Pancreas (tissue), 10 donors: ENCODE data around the gene MUC5AC. TPM values are rescaled to one million over a fixed set of nuclear protein-coding genes. Genes with fewer than 3 reads are reported as not detected.
A peak's percentile ranks its signal among the peaks of the same experiment; 100 is the strongest.
"Not testable (repeated sequence)": the region's sequence is repeated elsewhere in the genome, so short reads cannot be mapped to it uniquely, and the experiment has no call there.

ENCODE experiments used
- ATAC-seq, 4 donors: fragments of 200-7000 bp; cut with Tn5 transposase; one replicate each; pipeline versions ENCODE4 v1.8.0 to v1.9.1; 2020; ENCODE audit warnings: mild to moderate bottlenecking in 4 of 4, moderate library complexity in 4 of 4
- DNase-seq, 6 donors: peaks; one replicate each; pipeline ENCODE4 v3.0.0-alpha.2; 2020
- FAIRE-seq: peaks from 2 replicates; lab custom pipeline; 2012; peaks lifted over from hg19 to GRCh38; lab: Jason Lieb, UNC
- H3K27ac ChIP-seq, 4 donors: fragments of 200-600 bp; sonication (generic); 1 replicate in 3 of 4; 2 replicates in 1 of 4; pipeline versions ENCODE4 v1.5.0 to v1.8.0; 2020
- H3K27me3 ChIP-seq, 4 donors: fragments of 200-600 bp; one replicate each; pipeline ENCODE4 v1.8.0; 2021
- H3K36me3 ChIP-seq, 3 donors: fragments of 200-600 bp; sonication (generic) in 1 of 3; one replicate each; pipeline versions ENCODE4 v1.5.0 to v1.8.0; 2020 to 2021
- H3K4me1 ChIP-seq, 3 donors: fragments of 200-600 bp; one replicate each; pipeline ENCODE4 v1.8.0; 2021
- H3K4me3 ChIP-seq, 4 donors: fragments of 200-600 bp; sonication (generic) in 2 of 4; one replicate each; pipeline versions ENCODE4 v1.5.0 to v1.8.0; 2020 to 2021
- H3K9me3 ChIP-seq, 4 donors: fragments of 200-600 bp; one replicate each; pipeline ENCODE4 v1.8.0; 2021
- WGBS, 2 donors: extraction: QIAGEN DNeasy Blood & Tissue Kit; methylation state at CpG; one replicate each; pipeline ENCODE4 v1.1.7; 2013; 5-methylcytosine and 5-hydroxymethylcytosine counted together
- intact Hi-C, 3 donors: fragments of 100-400 bp; cut with DNase I; formaldehyde crosslinking; loops; one replicate each; pipeline versions ENCODE4 v1.11.1 to v1.14.2; 2022
- polyA plus RNA-seq, 2 donors: library from polyadenylated mRNA; stranded (reverse); fragments of 200-250 nt; gene quantifications; one replicate each; pipeline ENCODE4 v1.2.3, GENCODE V29; 2013
- total RNA-seq, 6 donors: library from RNA; stranded (reverse); fragmentation: NEBNext Ultra II Directional in 4 of 6; extraction: Animal tissue kit (Norgen Biotek cat#: 25700) in 4 of 6; gene quantifications; one replicate each; pipeline versions ENCODE4 v1.2.1 to v1.2.4, GENCODE V29; 2021 to 2023
- donor health status: healthy with polysubstance abuse.
- donor health status: DM: no; HTN: no; CAD: no; lungs with moderate emphysema.
- donor health status: DM: no; HTN: no; CAD: no.
- donor health status: control.
- donor health status: control.
- donor health status: Bipolar disorder and iron deficiency.
- donor health status: DM: yes; HTN: yes; CAD: no.
- donor health status: DM: no; HTN: no; CAD: no.
- donor health status: DM: no; HTN: no; CAD: no.
- donor health status: DM: yes; HTN: yes; CAD: no.

The MUC5AC gene
- total and polyA plus RNA-seq, 8 donors: 0.02 to 4.2 (median 0.04) TPM; not detected in 5

GRCh38 chr11:1244557-1244956 lies 86.8 kb downstream of the MUC5AC start:
- DNase-seq: peak in 1 of 6 donors; percentile 64
- 92% methylated on average over 9 of the region's 9 CpGs for WGBS, 2 donors
- FAIRE-seq, intact Hi-C loops, H3K4me1 ChIP-seq, H3K36me3 ChIP-seq, H3K9me3 ChIP-seq, H3K27me3 ChIP-seq, ATAC-seq, H3K4me3 ChIP-seq, H3K27ac ChIP-seq: not testable (repeated sequence)

DNA sequence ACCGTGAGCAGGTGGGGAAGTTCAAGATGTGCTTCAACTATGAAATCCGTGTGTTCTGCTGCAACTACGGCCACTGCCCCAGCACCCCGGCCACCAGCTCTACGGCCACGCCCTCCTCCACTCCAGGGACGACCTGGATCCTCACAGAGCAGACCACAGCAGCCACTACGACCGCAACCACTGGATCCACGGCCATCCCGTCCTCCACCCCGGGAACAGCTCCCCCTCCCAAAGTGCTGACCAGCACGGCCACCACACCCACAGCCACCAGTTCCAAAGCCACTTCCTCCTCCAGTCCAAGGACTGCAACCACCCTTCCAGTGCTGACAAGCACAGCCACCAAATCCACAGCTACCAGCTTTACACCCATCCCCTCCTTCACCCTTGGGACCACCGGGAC lies 88.0 kb downstream of the MUC5AC start:
- H3K9me3 ChIP-seq, H3K27me3 ChIP-seq: not testable (repeated sequence)

GRCh38 chr11:1246301-1246700 lies 88.5 kb downstream of the MUC5AC start:
- H3K9me3 ChIP-seq, intact Hi-C loops, H3K4me3 ChIP-seq, H3K36me3 ChIP-seq, H3K27ac ChIP-seq, H3K27me3 ChIP-seq, FAIRE-seq, H3K4me1 ChIP-seq, ATAC-seq: not testable (repeated sequence)
- peak in 1 of 6 donors; percentile 41 for DNase-seq
- WGBS, 2 donors: 88 to 89% methylated on average over 12 to 14 of the region's 14 CpGs

More for the DNA sequence above, 88.0 kb downstream of the MUC5AC start:
- FAIRE-seq, H3K4me1 ChIP-seq, H3K4me3 ChIP-seq, intact Hi-C loops, ATAC-seq, H3K27ac ChIP-seq, H3K36me3 ChIP-seq: not testable (repeated sequence)
- 87 to 95% methylated on average over 12 to 13 of the region's 14 CpGs for WGBS, 2 donors
- peak in 1 of 6 donors; percentile 42 for DNase-seq

DNA sequence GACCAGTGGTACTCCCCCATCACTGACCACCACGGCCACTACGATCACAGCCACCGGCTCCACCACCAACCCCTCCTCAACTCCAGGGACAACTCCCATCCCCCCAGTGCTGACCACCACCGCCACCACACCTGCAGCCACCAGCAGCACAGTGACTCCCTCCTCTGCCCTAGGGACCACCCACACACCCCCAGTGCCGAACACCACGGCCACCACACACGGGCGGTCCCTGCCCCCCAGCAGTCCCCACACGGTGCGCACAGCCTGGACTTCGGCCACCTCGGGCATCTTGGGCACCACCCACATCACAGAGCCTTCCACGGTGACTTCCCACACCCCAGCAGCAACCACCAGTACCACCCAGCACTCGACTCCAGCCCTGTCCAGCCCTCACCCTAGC lies 89.3 kb downstream of the MUC5AC start:
- ATAC-seq, H3K36me3 ChIP-seq, H3K4me3 ChIP-seq, H3K4me1 ChIP-seq, H3K27ac ChIP-seq, H3K9me3 ChIP-seq, H3K27me3 ChIP-seq, FAIRE-seq, intact Hi-C loops: not testable (repeated sequence)
- peak in 1 of 6 donors; percentile 27 for DNase-seq
- WGBS, 2 donors: 83 to 89% methylated on average over 3 to 14 of the region's 14 CpGs

DNA sequence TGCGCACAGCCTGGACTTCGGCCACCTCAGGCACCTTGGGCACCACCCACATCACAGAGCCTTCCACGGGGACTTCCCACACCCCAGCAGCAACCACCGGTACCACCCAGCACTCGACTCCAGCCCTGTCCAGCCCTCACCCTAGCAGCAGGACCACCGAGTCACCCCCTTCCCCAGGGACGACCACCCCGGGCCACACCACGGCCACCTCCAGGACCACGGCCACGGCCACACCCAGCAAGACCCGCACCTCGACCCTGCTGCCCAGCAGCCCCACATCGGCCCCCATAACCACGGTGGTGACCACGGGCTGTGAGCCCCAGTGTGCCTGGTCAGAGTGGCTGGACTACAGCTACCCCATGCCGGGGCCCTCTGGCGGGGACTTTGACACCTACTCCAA lies 91.2 kb downstream of the MUC5AC start:
- FAIRE-seq, H3K27ac ChIP-seq, H3K4me3 ChIP-seq, H3K9me3 ChIP-seq, H3K36me3 ChIP-seq, H3K4me1 ChIP-seq, intact Hi-C loops, ATAC-seq, H3K27me3 ChIP-seq: not testable (repeated sequence)
- WGBS, 2 donors: 85 to 91% methylated on average over 9 to 12 of the region's 18 CpGs
- peak in 1 of 6 donors; percentile 53 for DNase-seq

DNA sequence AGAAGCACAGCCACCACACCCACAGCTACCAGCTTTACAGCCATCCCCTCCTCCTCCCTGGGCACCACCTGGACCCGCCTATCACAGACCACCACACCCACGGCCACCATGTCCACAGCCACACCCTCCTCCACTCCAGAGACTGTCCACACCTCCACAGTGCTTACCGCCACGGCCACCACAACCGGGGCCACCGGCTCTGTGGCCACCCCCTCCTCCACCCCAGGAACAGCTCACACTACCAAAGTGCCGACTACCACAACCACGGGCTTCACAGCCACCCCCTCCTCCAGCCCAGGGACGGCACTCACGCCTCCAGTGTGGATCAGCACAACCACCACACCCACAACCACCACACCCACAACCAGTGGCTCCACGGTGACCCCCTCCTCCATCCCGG lies 92.7 kb downstream of the MUC5AC start:
- H3K36me3 ChIP-seq, H3K27me3 ChIP-seq, ATAC-seq, FAIRE-seq, H3K27ac ChIP-seq, H3K4me1 ChIP-seq, H3K9me3 ChIP-seq, intact Hi-C loops, H3K4me3 ChIP-seq: not testable (repeated sequence)
- 84 to 94% methylated on average over 2 to 4 of the region's 12 CpGs for WGBS, 2 donors
- peak in 1 of 6 donors; percentile 35 for DNase-seq

Other genes starting within 250 kb of the MUC5AC start
- gene CHID1, start 247.1 kb upstream of the MUC5AC start, total RNA-seq: 10 to 100 TPM; 41.7 to 86.0 (median 63.1) TPM
- gene CHID1, start 247.1 kb upstream of the MUC5AC start, polyA plus RNA-seq: 10 to 100 TPM; 57.1 to 66.0 TPM
- 10 to 100 TPM; 40.0 to 60.2 (median 53.2) TPM for gene AP2A2, start 232.1 kb upstream of the MUC5AC start, total RNA-seq
- gene AP2A2, start 232.1 kb upstream of the MUC5AC start, polyA plus RNA-seq: 10 to 100 TPM; 48.0 to 50.8 TPM
- 10 to 100 TPM; 25.5 to 99.7 (median 92.2) TPM for gene MUC6, start 121.2 kb upstream of the MUC5AC start, total RNA-seq
- 100 to 1,000 TPM; 155 to 239 TPM for gene MUC6, start 121.2 kb upstream of the MUC5AC start, polyA plus RNA-seq
- under 1 TPM in 2 of 6 donors, not detected in 4; 0.03 to 0.57 TPM for gene MUC2, start 83.1 kb upstream of the MUC5AC start, total RNA-seq
- under 1 TPM; 0.04 to 0.05 TPM for gene MUC2, start 83.1 kb upstream of the MUC5AC start, polyA plus RNA-seq
- gene MUC5B, start 65.1 kb downstream of the MUC5AC start, total RNA-seq: 10 to 100 TPM in 5 of 6 donors, 1 to 10 TPM in 1; 7.9 to 65.4 (median 19.8) TPM
- gene MUC5B, start 65.1 kb downstream of the MUC5AC start, polyA plus RNA-seq: 10 to 100 TPM in 1 of 2 donors, 1 to 10 TPM in 1; 5.1 to 12.1 TPM
- 10 to 100 TPM; 41.6 to 69.8 (median 54.0) TPM for gene TOLLIP, start 151.7 kb downstream of the MUC5AC start, total RNA-seq
- 10 to 100 TPM; 35.2 to 35.6 TPM for gene TOLLIP, start 151.7 kb downstream of the MUC5AC start, polyA plus RNA-seq
- 10 to 100 TPM; 44.2 to 77.6 (median 62.0) TPM for gene BRSK2, start 232.0 kb downstream of the MUC5AC start, total RNA-seq
- 100 to 1,000 TPM in 1 of 2 donors, 10 to 100 TPM in 1; 77.0 to 215 TPM for gene BRSK2, start 232.0 kb downstream of the MUC5AC start, polyA plus RNA-seq